Measurements from ENCODE around the gene PLEKHA7. TPM values are rescaled to one million over a fixed set of nuclear protein-coding genes. Genes with fewer than 3 reads are reported as not detected.
"Not testable (repeated sequence)": the region's sequence is repeated elsewhere in the genome, so short reads cannot be mapped to it uniquely, and the experiment has no call there.

Gene PLEKHA7
- total and polyA plus RNA-seq, 5 donors: 16.2 to 44.6 (median 33.8) TPM

DNA sequence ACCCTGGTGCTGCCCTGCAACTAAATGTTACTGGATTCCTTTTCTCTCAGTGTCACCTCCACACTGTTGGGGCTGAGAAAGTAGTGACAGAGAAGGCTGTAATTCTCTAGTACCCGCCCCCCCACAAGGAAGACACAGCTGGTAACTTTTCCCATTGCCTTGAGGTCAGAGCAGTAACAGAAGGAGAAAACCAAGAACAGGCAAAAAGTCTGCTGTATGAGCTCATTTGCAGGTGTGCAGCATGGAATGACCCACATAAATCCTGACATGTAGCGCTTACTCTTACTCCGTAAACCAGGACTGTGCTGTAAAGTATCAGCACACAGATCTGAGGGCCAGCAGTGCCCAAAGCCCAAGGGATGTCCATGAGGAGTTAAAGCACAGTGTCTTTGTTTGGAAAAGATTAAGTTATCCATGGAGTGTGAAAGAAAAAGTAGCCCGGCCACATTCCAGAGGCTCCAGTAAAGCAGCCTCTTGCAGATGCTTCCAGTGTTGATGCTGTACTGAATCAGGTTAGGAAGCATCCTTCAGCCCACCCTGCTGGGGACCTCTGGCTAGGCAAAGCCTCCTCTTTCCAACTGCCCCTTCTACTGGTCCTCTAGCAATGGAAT lies 120.7 kb downstream of the PLEKHA7 start:
- DNase-seq (no peak), ATAC-seq (no peak)
- 81% methylated on average over 4 of the region's 4 CpGs for WGBS
- Histone ChIP-seq H3K27ac (ENCODE audit: low read length) (no peak overlapping the region), H3K4me3 (ENCODE audit: low read length) (no peak overlapping the region), H3K27me3 (ENCODE audit: control insufficient read depth, insufficient read depth) (no peaks in the 10 kb centered on the region), H3K9me3 (ENCODE audit: control insufficient read depth, low read length) (no peaks in the 10 kb centered on the region), H3K4me1 (ENCODE audit: control insufficient read depth, insufficient read depth, low read length) (peaks cover 9% of the 10 kb centered on the region)
- intact Hi-C loops (cut with DNase I): no loop called here

GRCh38 chr11:16891964-16892363 lies 122.2 kb downstream of the PLEKHA7 start:
- Histone ChIP-seq H3K27me3 (ENCODE audit: control insufficient read depth, insufficient read depth) (no peaks in the 10 kb centered on the region), H3K27ac (ENCODE audit: low read length) (no peak overlapping the region), H3K4me1 (ENCODE audit: control insufficient read depth, insufficient read depth, low read length) (peaks cover 4% of the 10 kb centered on the region), H3K4me3 (ENCODE audit: low read length) (no peak overlapping the region), H3K9me3 (ENCODE audit: control insufficient read depth, low read length) (no peaks in the 10 kb centered on the region)
- ATAC-seq: peak in 1 of 2 donors; percentile 43
- DNase-seq: no peak
- WGBS: 22% methylated on average over 1 of the region's 1 CpG
- intact Hi-C loops (cut with DNase I): no loop called here

DNA sequence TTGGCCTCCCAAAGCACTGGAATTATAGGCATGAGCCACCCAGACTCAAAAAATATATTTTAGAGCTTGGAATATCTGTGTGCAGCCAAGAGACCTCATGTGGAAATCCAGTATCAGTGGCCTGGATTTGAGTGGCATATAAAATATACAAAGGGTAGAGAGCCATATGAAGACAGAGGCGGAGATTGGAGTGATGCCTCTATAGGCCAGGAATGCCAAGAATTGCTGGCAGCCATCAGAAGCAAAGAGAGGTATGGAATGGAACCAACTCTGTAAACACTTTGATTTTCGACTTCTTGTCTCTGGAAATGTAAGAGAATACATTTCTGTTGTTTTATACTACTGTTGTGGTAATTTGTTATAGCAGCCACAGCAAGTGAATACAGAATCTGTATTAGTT lies 123.0 kb downstream of the PLEKHA7 start:
- Histone ChIP-seq H3K4me3 (ENCODE audit: low read length) (no peak overlapping the region), H3K4me1 (ENCODE audit: control insufficient read depth, insufficient read depth, low read length) (peaks cover 4% of the 10 kb centered on the region), H3K27ac (ENCODE audit: low read length) (no peak overlapping the region), H3K9me3 (ENCODE audit: control insufficient read depth, low read length) (no peaks in the 10 kb centered on the region), H3K27me3 (ENCODE audit: control insufficient read depth, insufficient read depth) (no peaks in the 10 kb centered on the region)
- WGBS: 71% methylated on average over 2 of the region's 2 CpGs
- no peak for DNase-seq
- intact Hi-C loops (cut with DNase I): no loop called here
- ATAC-seq: no peak

GRCh38 chr11:16890442-16890841 lies 123.8 kb downstream of the PLEKHA7 start:
- ATAC-seq (no peak), DNase-seq (no peak)
- Histone ChIP-seq H3K4me1 (ENCODE audit: control insufficient read depth, insufficient read depth, low read length) (peaks cover 4% of the 10 kb centered on the region), H3K27ac (ENCODE audit: low read length) (no peak overlapping the region), H3K27me3 (ENCODE audit: control insufficient read depth, insufficient read depth) (no peaks in the 10 kb centered on the region), H3K4me3 (ENCODE audit: low read length) (no peak overlapping the region), H3K9me3 (ENCODE audit: control insufficient read depth, low read length) (no peaks in the 10 kb centered on the region)
- intact Hi-C loops (cut with DNase I): no loop called here
- WGBS: 89% methylated on average over 1 of the region's 1 CpG

DNA sequence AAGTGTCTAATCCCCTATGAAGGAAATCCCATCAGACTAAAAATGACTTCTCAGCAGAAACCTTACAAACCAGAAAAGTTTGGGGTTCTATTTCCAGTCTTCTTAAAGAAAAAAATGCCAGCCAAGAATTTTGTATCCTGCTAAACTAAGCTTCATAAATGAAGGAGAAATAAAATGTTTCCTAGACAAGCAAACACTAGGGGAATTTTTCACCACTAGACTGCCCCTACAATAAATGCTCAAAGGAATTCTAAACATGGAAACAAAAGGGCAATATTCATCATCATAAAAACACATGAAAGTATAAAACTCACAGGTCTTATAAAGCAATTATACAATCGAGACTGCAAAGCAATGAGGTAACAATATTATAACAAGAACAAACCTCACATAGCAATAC lies 124.3 kb downstream of the PLEKHA7 start:
- 92% methylated on average over 1 of the region's 1 CpG for WGBS
- peaks cover 4% of the 10 kb centered on the region for H3K4me1 ChIP-seq (ENCODE audit: control insufficient read depth, insufficient read depth, low read length)
- no peak for DNase-seq

DNA sequence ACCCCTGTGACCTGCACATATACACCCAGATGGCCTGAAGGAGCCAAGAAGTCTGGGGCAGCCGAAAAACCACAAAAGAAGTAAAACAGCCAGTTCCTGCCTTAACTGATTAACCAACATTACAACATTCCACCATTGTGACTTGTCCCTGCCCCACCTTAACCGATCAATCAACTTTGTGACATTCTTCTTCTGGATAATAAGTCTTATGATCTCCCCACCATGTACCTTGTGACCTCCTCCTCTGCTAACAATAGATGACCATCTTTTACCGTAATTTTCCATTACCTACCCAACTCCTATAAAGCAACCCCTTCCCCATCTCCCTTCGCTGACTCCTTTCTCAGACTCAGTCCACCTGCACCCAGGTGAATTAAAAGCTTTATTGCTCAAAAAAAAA lies 125.2 kb downstream of the PLEKHA7 start:
- DNase-seq; H3K9me3 ChIP-seq (ENCODE audit: control insufficient read depth, low read length); H3K4me1 ChIP-seq (ENCODE audit: control insufficient read depth, insufficient read depth, low read length); H3K27me3 ChIP-seq (ENCODE audit: control insufficient read depth, insufficient read depth); H3K27ac ChIP-seq (ENCODE audit: low read length); ATAC-seq; H3K4me3 ChIP-seq (ENCODE audit: low read length); intact Hi-C loops (cut with DNase I): not testable (repeated sequence)
- WGBS: 88% methylated on average over 4 of the region's 4 CpGs

More for the DNA sequence above, 124.3 kb downstream of the PLEKHA7 start:
- H3K4me3 ChIP-seq (ENCODE audit: low read length): no peak overlapping the region
- no peak overlapping the region for H3K27ac ChIP-seq (ENCODE audit: low read length)
- ATAC-seq: no peak
- intact Hi-C loops (cut with DNase I): no loop called here
- no peaks in the 10 kb centered on the region for H3K27me3 ChIP-seq (ENCODE audit: control insufficient read depth, insufficient read depth)
- H3K9me3 ChIP-seq (ENCODE audit: control insufficient read depth, low read length): no peaks in the 10 kb centered on the region

- ATAC-seq; intact Hi-C loops (cut with DNase I); H3K4me1 ChIP-seq (ENCODE audit: control insufficient read depth, insufficient read depth, low read length); H3K27ac ChIP-seq (ENCODE audit: low read length); H3K4me3 ChIP-seq (ENCODE audit: low read length); H3K9me3 ChIP-seq (ENCODE audit: control insufficient read depth, low read length); H3K27me3 ChIP-seq (ENCODE audit: control insufficient read depth, insufficient read depth): not testable (repeated sequence)
- WGBS: 90% methylated on average over 23 of the region's 23 CpGs
- peak in 1 of 3 donors; percentile 55 for DNase-seq
These were observed 126.3 kb downstream of the PLEKHA7 start for GRCh38 chr11:16887887-16888286.

GRCh38 chr11:16883174-16883573 lies 131.0 kb downstream of the PLEKHA7 start:
- Histone ChIP-seq H3K27me3 (ENCODE audit: control insufficient read depth, insufficient read depth) (no peaks in the 10 kb centered on the region), H3K4me3 (ENCODE audit: low read length) (no peak overlapping the region), H3K9me3 (ENCODE audit: control insufficient read depth, low read length) (no peaks in the 10 kb centered on the region), H3K27ac (ENCODE audit: low read length) (peak overlapping the region; percentile 61), H3K4me1 (ENCODE audit: control insufficient read depth, insufficient read depth, low read length) (peaks cover 5% of the 10 kb centered on the region)
- WGBS: 49% methylated on average over 3 of the region's 3 CpGs
- ATAC-seq (peak; percentile 49 to 51), DNase-seq (peak in 1 of 3 donors; percentile 53)
- intact Hi-C loops (cut with DNase I): loop anchor here in 2 of 4 donors (5.0 kb wide), 2 partner anchors 91 to 96 kb away; no protein-coding TSS in a partner anchor

GRCh38 chr11:16881766-16882165 lies 132.4 kb downstream of the PLEKHA7 start:
- intact Hi-C loops (cut with DNase I): loop anchor here in 2 of 4 donors (5.0 kb wide), 2 partner anchors 89 to 94 kb away; no protein-coding TSS in a partner anchor
- H3K4me1 ChIP-seq (ENCODE audit: control insufficient read depth, insufficient read depth, low read length): peaks cover 5% of the 10 kb centered on the region

GRCh38 chr11:16881074-16881709 lies 133.0 kb downstream of the PLEKHA7 start:
- ATAC-seq (peak; percentile 86 to 91), DNase-seq (peak; percentile 70 to 81 (median 79))
- peaks cover 7% of the 10 kb centered on the region for H3K4me1 ChIP-seq (ENCODE audit: control insufficient read depth, insufficient read depth, low read length)
- H3K27ac ChIP-seq (ENCODE audit: low read length): no peak overlapping the region
- H3K4me3 ChIP-seq (ENCODE audit: low read length): no peak overlapping the region
- intact Hi-C loops (cut with DNase I): loop anchor here in 2 of 4 donors (5.0 kb wide), 2 partner anchors 89 to 94 kb away; no protein-coding TSS in a partner anchor
- WGBS: 36% methylated on average over 8 of the region's 8 CpGs
- no peaks in the 10 kb centered on the region for H3K9me3 ChIP-seq (ENCODE audit: control insufficient read depth, low read length)
- H3K27me3 ChIP-seq (ENCODE audit: control insufficient read depth, insufficient read depth): no peaks in the 10 kb centered on the region

More at GRCh38 chr11:16881766-16882165, 132.4 kb downstream of the PLEKHA7 start:
- DNase-seq (no peak), ATAC-seq (no peak)
- H3K4me3 ChIP-seq (ENCODE audit: low read length): no peak overlapping the region
- no peaks in the 10 kb centered on the region for H3K27me3 ChIP-seq (ENCODE audit: control insufficient read depth, insufficient read depth)
- WGBS: 59% methylated on average over 3 of the region's 3 CpGs
- H3K27ac ChIP-seq (ENCODE audit: low read length): no peak overlapping the region
- no peaks in the 10 kb centered on the region for H3K9me3 ChIP-seq (ENCODE audit: control insufficient read depth, low read length)

DNA sequence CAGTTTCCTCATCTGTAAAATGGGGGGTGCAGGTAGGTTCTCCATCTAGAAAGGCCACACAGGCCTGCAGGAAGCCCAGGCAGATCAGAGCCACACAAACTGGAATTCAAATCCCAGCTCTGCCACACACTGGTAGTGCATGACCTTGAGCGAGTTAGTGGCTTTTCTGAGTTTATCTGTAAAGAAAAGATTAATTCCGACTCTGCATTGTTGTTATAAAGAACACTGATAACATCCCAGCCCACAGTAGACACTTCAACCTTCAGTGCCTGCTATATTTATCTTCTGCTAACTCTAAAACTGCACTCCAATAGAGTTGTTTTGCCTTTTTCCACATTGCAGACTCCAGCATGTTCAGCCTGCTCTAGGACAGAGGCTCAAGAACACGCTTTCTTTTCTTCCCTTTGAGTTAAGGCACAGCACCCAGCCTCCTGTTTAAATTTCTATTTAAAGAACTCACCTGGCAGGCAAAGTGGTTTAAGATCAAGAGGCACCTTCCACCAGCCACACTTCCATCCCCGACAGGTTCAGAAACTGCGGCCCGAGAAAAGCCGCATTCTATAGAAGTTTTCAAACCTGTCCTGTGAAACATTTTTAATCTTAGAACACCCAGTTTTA lies 133.9 kb downstream of the PLEKHA7 start:
- peak overlapping the region; percentile 18 for H3K4me3 ChIP-seq (ENCODE audit: low read length)

More for the DNA sequence above, 133.9 kb downstream of the PLEKHA7 start:
- H3K27ac ChIP-seq (ENCODE audit: low read length): peak overlapping the region; percentile 86
- ATAC-seq: peak; percentile 14 to 35
- H3K4me1 ChIP-seq (ENCODE audit: control insufficient read depth, insufficient read depth, low read length): peaks cover 12% of the 10 kb centered on the region
- no peak for DNase-seq
- WGBS: 55% methylated on average over 7 of the region's 7 CpGs
- H3K9me3 ChIP-seq (ENCODE audit: control insufficient read depth, low read length): no peaks in the 10 kb centered on the region
- intact Hi-C loops (cut with DNase I): loop anchor here in 2 of 4 donors (5.0 kb wide), 2 partner anchors 88 to 93 kb away; no protein-coding TSS in a partner anchor
- H3K27me3 ChIP-seq (ENCODE audit: control insufficient read depth, insufficient read depth): no peaks in the 10 kb centered on the region

Measured in right cardiac atrium (tissue), 5 donors.